NOMO-1 treated with dmso at 0.1 percent for 144 hours (cell line): ENCODE measurements around the gene CYP2E1.
"Not testable (repeated sequence)": the region's sequence is repeated elsewhere in the genome, so short reads cannot be mapped to it uniquely, and the experiment has no call there.

ENCODE experiments used
- DNase-seq: peaks from one replicate; lab custom pipeline; 2025; ENCODE audit not compliant: unreplicated experiment; lab: John Stamatoyannopoulos, UW

CYP2E1 gene

DNA sequence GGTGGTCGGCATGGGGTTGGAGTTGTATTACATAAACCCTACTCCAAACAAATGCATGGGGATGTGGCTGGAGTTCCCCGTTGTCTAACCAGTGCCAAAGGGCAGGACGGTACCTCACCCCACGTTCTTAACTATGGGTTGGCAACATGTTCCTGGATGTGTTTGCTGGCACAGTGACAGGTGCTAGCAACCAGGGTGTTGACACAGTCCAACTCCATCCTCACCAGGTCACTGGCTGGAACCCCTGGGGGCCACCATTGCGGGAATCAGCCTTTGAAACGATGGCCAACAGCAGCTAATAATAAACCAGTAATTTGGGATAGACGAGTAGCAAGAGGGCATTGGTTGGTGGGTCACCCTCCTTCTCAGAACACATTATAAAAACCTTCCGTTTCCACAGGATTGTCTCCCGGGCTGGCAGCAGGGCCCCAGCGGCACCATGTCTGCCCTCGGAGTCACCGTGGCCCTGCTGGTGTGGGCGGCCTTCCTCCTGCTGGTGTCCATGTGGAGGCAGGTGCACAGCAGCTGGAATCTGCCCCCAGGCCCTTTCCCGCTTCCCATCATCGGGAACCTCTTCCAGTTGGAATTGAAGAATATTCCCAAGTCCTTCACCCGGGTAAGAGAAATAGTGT lies at the start of gene CYP2E1:
TSS of gene CYP2E1 (plus strand) at position 407 of the 632 bp plus-strand sequence. CDS start at position 440, 33 bp downstream.
- no peak for DNase-seq

DNA sequence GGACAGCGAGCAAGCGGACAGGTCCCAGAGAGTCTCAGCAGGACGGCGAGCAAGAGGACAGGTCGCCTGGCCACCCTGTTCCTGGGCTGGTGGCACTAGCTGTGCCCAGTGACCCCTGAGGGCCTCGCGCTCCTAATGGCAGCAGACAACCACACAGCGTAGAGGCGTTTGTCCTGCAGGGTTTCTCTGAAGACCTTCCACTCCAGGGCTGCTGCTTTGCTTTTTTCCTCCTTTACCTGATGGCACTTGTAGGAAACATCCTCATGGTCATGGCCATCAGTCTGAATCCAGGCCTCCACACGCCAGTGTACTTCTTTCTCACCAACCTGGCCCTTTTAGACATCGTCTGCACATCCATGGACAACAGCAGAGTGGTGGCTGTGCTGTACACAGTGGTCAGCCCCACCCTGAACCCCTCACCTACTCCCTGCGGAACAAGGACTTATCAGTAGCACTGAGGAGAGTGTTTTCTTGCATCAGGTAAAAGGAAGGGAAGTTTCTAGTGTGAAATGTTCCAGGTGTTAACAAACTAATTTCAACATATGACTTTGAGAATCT lies 46.0 kb upstream of the CYP2E1 start:
- no peak for DNase-seq

- no peak for DNase-seq
Measured at GRCh38 chr10:133481657-133482056, 45.5 kb upstream of the CYP2E1 start.

DNA sequence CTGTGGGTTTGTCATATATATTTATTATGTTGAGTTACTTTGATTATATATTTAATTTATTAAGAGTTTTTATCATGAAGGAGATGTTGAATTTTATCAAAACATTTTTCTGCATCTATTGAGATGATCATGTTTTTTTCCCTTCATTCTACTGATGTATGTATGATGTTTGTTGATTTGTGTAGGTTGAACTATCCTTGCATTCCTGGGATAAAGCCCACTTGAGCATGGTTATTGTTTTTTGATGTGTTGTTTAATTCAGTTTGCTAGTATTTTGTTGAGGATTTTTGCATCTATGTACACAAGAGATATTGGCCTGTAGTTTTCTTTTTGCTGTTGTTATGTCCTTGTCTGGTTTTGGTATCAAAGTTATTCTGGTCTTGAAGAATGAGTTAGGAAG lies 42.3 kb upstream of the CYP2E1 start:
- DNase-seq: no peak

DNA sequence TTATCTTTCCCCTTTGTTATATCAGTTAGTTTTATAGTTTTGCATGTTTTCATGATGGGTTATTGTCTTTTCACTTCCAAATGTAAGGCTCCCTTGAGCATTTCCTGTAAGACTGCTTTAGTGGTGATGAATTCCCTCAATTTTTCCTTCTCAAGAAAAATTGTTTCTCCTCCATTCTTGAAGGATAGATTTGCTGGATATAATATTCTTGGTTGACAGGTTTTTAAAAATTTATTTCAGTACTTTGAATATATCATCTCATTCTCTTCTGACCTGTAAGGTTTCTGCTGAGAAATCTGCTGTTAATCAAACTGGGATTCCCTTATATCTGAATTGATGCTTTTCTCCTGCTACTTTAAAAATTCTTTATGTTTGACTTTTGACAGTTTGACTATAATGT lies 40.1 kb upstream of the CYP2E1 start:
- DNase-seq: no peak

DNA sequence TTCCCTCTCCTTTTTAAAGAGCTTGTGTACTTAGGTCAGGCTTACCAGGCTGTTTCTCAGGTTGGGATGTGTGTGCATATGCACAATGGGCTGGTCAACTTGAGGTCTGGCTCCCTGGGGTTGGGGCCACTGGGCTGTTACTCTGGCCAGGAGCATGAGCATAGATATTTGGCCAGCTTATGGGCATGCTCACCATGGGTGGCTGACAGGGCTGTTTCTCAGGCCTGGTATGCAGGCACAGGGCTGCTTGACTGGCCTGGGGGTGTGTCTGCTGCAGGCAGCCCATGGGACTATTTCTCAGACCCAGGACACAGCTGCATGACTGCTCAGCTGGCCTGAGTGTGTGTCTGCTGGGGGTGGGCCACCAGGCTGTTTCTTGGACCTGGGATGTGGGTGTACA lies 38.8 kb upstream of the CYP2E1 start:
- no peak for DNase-seq

DNA sequence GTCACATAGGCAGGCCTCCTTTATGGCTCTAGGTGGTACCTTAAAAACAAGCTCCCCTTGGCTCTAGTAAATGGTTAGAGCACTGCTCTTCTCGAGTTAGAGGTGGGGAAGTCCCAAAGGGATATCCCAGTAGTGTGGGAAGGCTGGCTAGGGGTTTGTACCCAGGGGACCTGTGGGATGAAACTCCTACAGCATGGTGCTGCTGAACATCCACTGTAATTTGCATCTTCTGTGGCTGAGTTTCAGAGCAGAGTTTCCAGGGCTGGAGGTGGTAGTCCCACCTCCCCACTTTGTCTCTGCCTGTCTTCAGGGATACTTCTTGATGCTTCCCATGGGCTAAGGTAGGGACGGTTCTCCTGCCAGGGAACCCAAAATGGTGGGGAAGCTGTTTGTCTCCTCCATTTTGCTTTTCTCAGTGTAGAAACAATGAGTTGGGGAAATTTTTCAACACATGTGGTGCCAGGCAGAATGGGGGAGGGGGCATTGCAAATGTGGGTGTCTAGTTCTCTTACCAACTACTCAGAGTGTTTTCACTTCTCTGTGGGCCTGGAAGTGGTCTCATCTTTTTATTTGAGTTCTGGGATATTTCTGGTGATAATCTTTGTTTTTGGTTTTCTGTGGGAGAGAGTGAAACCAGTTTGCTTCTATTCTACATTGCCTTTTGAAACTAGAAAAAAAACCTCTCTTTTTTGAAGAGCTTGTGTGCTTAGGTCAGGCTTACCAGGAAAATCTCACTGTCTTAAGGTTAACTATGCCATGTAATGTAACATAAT lies 37.2 kb upstream of the CYP2E1 start:
- no peak for DNase-seq

DNA sequence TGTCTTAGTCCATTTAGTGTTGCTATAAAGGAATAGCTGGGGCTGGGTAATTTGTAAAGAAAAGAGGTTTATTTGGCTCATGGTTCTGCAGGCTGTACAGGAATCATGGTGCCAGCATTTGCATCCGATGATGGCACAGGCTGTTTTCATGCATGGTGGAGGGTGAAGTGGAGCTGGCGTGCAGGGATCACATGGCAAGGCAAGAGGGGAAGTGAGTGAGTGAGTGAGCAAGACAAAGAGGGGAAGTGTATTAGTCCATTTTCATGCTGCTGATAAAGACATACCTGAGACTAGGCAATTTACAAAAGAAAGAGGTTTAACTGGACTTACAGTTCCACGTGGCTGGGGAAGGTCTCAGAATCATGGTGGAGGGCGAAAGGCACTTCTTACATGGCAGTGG lies 33.6 kb upstream of the CYP2E1 start:
- DNase-seq: peak; percentile 8

- DNase-seq: not testable (repeated sequence)
Measured at GRCh38 chr10:133497363-133497762, 29.8 kb upstream of the CYP2E1 start.

- not testable (repeated sequence) for DNase-seq
Measured at GRCh38 chr10:133499176-133499575, 28.0 kb upstream of the CYP2E1 start.

GRCh38 chr10:133500897-133501296 lies 26.3 kb upstream of the CYP2E1 start:
- not testable (repeated sequence) for DNase-seq

DNA sequence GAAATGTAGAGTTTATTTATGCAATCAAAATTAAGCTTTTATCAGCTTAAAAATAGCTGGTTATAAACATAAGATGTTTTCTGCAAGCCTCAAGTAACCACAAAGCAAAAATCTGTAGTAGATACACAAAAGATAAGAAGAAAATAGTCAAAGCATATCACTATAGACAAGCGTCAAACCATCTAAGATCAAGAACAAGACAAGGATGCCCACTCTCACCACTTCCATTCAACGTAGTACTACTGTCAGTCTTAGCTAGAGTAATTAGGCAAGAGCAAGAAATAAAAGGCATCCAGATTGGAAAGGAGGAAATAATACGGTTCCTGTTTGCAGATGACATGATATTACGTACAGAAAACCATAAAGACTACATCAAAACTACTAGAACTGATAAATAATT lies 17.5 kb upstream of the CYP2E1 start:
- DNase-seq: no peak

DNA sequence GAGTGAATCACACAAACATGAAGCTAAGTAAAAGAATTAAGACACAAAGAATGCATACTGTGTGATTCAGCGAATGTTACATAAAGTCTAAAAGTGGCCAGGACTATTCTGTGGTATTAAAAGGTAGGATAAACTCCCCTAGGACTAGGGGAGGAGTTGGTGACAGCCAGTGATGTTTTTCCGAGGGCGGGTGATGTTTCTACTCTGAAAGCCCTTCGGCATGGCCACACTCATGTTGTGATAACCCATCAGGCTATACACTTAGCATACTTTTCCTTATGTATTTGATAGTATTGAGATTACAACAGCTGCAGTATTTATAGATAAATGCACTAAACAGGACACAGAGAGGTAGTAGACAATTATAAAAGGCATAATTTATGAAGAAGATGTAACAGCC lies 15.8 kb upstream of the CYP2E1 start:
- no peak for DNase-seq

GRCh38 chr10:133511907-133512528 lies 15.1 kb upstream of the CYP2E1 start:
- no peak for DNase-seq

- DNase-seq: no peak
Measured at GRCh38 chr10:133515471-133515870, 11.7 kb upstream of the CYP2E1 start.

- no peak for DNase-seq
Measured at GRCh38 chr10:133516057-133516456, 11.1 kb upstream of the CYP2E1 start.

DNA sequence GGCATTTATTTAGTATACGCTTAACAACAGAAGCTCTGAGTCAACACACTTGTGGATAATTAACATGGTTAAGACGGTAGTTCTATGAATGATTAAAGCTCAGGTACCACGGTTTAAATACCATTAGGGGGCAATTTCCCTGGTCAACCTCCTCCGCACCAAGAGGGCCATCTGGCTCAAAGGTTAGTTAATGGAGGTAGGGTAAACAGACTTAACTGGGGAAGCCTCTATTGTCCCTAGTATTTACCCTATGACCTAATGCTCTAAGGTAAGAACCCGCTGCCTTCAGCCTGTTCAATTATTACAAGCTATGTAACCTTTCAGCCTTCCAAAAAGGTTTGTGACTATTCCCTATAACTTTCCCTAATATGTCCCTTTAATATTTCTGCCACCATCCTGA lies 8.6 kb upstream of the CYP2E1 start:
- not testable (repeated sequence) for DNase-seq

- peak; percentile 76 for DNase-seq
Measured at GRCh38 chr10:133520193-133520738, 6.9 kb upstream of the CYP2E1 start.

GRCh38 chr10:133523631-133524203 lies 3.4 kb upstream of the CYP2E1 start:
- DNase-seq: no peak

DNA sequence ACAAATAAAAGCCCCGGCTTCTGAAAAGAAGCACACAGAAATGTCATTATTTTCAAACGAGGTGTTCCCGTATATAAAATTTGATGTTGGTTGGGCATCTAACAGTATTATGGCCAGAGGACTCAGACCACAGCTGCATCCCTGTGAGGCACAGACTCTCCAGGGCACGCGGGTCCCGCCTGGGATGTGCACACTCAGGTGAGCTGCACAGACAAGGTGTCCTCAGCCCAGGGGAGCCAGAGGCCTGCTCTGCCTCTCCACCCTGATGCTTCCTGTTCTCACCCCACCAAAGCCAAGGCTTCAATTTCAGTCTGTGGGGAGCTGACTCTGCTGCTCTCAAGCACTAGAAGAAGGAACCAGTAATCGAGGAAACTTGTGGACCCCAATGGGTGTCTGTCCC lies 1.7 kb upstream of the CYP2E1 start:
- DNase-seq: no peak

DNA sequence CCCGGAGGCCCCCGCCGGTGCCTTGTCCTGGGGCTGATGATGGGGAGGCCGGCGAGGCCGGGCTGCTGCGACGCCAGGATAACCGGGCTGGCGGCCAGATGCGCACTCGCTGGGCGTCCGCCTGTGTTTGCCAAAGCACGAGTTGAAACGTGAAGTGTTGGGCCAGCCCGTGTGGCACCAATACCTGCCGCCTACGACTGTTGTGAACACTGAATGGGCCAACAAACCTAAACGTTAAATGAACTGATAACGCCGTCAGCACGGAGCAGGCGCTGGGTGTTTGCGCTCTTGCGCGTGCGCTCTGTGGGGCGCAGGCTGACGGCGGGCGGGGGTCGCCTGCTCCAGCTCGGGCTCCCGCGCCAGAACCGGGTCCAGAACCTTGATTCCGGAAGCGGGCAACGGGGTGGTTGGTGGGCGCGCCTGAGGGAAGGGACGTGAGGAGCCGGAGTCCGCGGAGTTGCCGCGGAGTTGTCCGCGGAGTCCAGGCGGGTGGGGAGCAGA lies 658 bp downstream of the CYP2E1 start:
- no peak for DNase-seq
